ENCODE results near the gene PRR5L.

- TF ChIP-seq CTCF (IDR thresholded peaks at IDR 0.05) (no peak), EZH2 (IDR thresholded peaks at IDR 0.05; ENCODE audit: borderline replicate concordance, insufficient read depth, low read depth, low read length, poor library complexity, severe bottlenecking) (no peak)
These were observed 211.9 kb downstream of the PRR5L start for GRCh38 chr11:36507824-36508489.
